HepG2 (cell line): ENCODE results near the gene CALN1. TPM values are rescaled to one million over a fixed set of nuclear protein-coding genes. Genes with fewer than 3 reads are reported as not detected.

ENCODE experiments used
- ATAC-seq: fragments of 200-7000 bp; cut with Tn5 transposase; 3 replicates; pipeline ENCODE4 v1.9.1; 2020; ENCODE audit warnings: mild to moderate bottlenecking, moderate library complexity
- BruUV-seq: library from RNA; stranded (reverse); fragments of 400-500 nt; replicated peaks from 2 replicates; lab custom pipeline; 2021; lab: Mats Ljungman, UMichigan
- CTCF ChIA-PET: fragments of 300-600 bp; formaldehyde crosslinking; extraction: SDS; loops from one replicate; lab custom pipeline; 2021; ENCODE audit warnings: low total read pairs, inconsistent platforms, low intra/inter-chr PET ratio; lab: Yijun Ruan, JAX
- POLR2A ChIA-PET: fragments of 350-600 bp; sonication (Branson Sonifier 250); formaldehyde crosslinking; loops from one replicate; lab custom pipeline; 2020; ENCODE audit warnings: antibody characterized with exemption, inconsistent platforms; lab: Yijun Ruan, JAX
- DNase-seq: peaks from one replicate; pipeline ENCODE4 v3.0.0-alpha.2; 2015; ENCODE audit warnings: low spot score
- FAIRE-seq: peaks from 3 replicates; lab custom pipeline; 2011; peaks lifted over from hg19 to GRCh38; lab: Jason Lieb, UNC
- H2AFZ ChIP-seq: one replicate; pipeline ENCODE4 v1.6.1; 2011; ENCODE audit warnings: low read length, inconsistent platforms
- H3K27ac ChIP-seq: fragments of 300-600 bp; 3 replicates; pipeline ENCODE4 v1.8.0; 2011; ENCODE audit warnings: mixed run types, mild to moderate bottlenecking, mixed read lengths, low read length, inconsistent platforms; ENCODE audit not compliant: insufficient read depth; ENCODE audit errors: extremely low read length
- H3K27me3 ChIP-seq, 2 experiments: fragments of 200-600 bp in 1 of 2; 2 replicates in 1 of 2; 3 replicates in 1 of 2; pipeline versions ENCODE4 v1.6.0 to v1.8.0; 2011; ENCODE audit warnings: low read length in 2 of 2, mild to moderate bottlenecking in 2 of 2, moderate library complexity in 2 of 2, inconsistent platforms in 1 of 2; ENCODE audit not compliant: insufficient read depth in 2 of 2, control insufficient read depth in 1 of 2
- H3K36me3 ChIP-seq, 2 experiments: fragments of 200-600 bp in 1 of 2; replicated peaks in 1 of 2; 2 replicates in 1 of 2; 3 replicates in 1 of 2; pipeline versions ENCODE4 v1.5.1 to v1.8.0; 2011; ENCODE audit warnings: low read length in 2 of 2, inconsistent platforms in 1 of 2; ENCODE audit not compliant: insufficient read depth in 2 of 2, control insufficient read depth in 1 of 2
- H3K4me1 ChIP-seq: 2 replicates; pipeline ENCODE4 v1.5.1; 2012; ENCODE audit warnings: low read length, inconsistent platforms; ENCODE audit not compliant: insufficient read depth
- H3K4me2 ChIP-seq: 2 replicates; pipeline ENCODE4 v1.6.0; 2011; ENCODE audit warnings: low read depth, low read length, inconsistent platforms
- H3K4me3 ChIP-seq, 3 experiments: fragments of 200-600 bp in 1 of 3; sonication (generic), shearing (Covaris generic) in 1 of 3; replicated peaks in 1 of 3; 2 replicates each; pipeline ENCODE4 v1.5.1; 2011 to 2016; ENCODE audit warnings: low read length in 3 of 3, inconsistent platforms in 2 of 3, low read depth in 2 of 3, mild to moderate bottlenecking in 2 of 3, control low read depth in 1 of 3, mixed read lengths in 1 of 3; ENCODE audit not compliant: insufficient read depth in 1 of 3
- H3K79me2 ChIP-seq: one replicate; pipeline ENCODE4 v1.6.1; 2011; ENCODE audit warnings: low read length, inconsistent platforms; ENCODE audit not compliant: insufficient read depth
- H3K9ac ChIP-seq: 2 replicates; pipeline ENCODE4 v1.6.0; 2011; ENCODE audit warnings: mild to moderate bottlenecking, low read depth, low read length, inconsistent platforms; ENCODE audit not compliant: insufficient read depth
- H3K9me3 ChIP-seq: 2 replicates; pipeline ENCODE4 v1.5.1; 2012; ENCODE audit warnings: mild to moderate bottlenecking, low read length
- H4K20me1 ChIP-seq: 2 replicates; pipeline ENCODE4 v1.6.0; 2011; ENCODE audit warnings: inconsistent platforms, mild to moderate bottlenecking, low read length, moderate library complexity; ENCODE audit not compliant: insufficient read depth
- CC2D1A ChIP-seq: sonication (generic); formaldehyde crosslinking; IDR thresholded peaks from 2 replicates; pipeline ENCODE4 v1.8.1; 2023; ENCODE audit warnings: mild to moderate bottlenecking, missing genetic modification reagents
- CEBPB ChIP-seq: IDR thresholded peaks from 2 replicates; pipeline ENCODE4 v1.6.1; 2011; ENCODE audit warnings: low read depth, low read length, improper control_type of control experiment, borderline replicate concordance
- FOXJ3 ChIP-seq: sonication (generic); formaldehyde crosslinking; IDR thresholded peaks from 2 replicates; pipeline ENCODE4 v1.4.0; 2020; ENCODE audit warnings: missing genetic modification reagents, mild to moderate bottlenecking, borderline replicate concordance
- SIN3A ChIP-seq: IDR thresholded peaks from 2 replicates; pipeline ENCODE4 v1.6.1; 2011; ENCODE audit warnings: low read depth, mild to moderate bottlenecking, control low read depth, low read length, borderline replicate concordance
- ZBTB7A ChIP-seq: sonication (generic); formaldehyde crosslinking; IDR thresholded peaks from 2 replicates; pipeline ENCODE4 v1.8.0; 2022; ENCODE audit warnings: mild to moderate bottlenecking, missing genetic modification reagents
- ZNF121 ChIP-seq: sonication (generic); formaldehyde crosslinking; IDR thresholded peaks from 2 replicates; pipeline ENCODE4 v1.5.0; 2020; ENCODE audit warnings: mild to moderate bottlenecking, missing genetic modification reagents
- WGBS: methylation state at CpG from one replicate; pipeline ENCODE4 v1.1.6; 2017; ENCODE audit warnings: low lambda C conversion rate; 5-methylcytosine and 5-hydroxymethylcytosine counted together
- in situ Hi-C: cut with HindIII; loops from 2 replicates; pipeline ENCODE4 v1.10.0; 2017; ENCODE audit warnings: low pct_unique_long_range_greater_than_20kb; ENCODE audit not compliant: extremely low pct_ligation_motif_present
- intact Hi-C: fragments of 100-400 bp; cut with micrococcal nuclease; formaldehyde crosslinking; loops from one replicate; pipeline ENCODE4 v1.10.0; 2022; ENCODE audit not compliant: unreplicated experiment
- polyA plus RNA-seq, 8 experiments: library from polyadenylated mRNA; depleted of rRNA in 3 of 8; stranded (reverse) in 7 of 8; unstranded in 1 of 8; fragments of >200 nt; fragmentation: Illumina TruSeq in 4 of 8; extraction: Trizol in 4 of 8; gene quantifications; 2 replicates each; pipeline versions ENCODE4 v1.2.1 to v1.2.3, GENCODE V29; 2011 to 2016; ENCODE audit warnings: low read depth in 4 of 8, missing spikeins in 1 of 8, mixed read lengths in 1 of 8; ENCODE audit not compliant: insufficient read depth in 1 of 8
- total RNA-seq, 5 experiments: library from RNA; depleted of rRNA; stranded (reverse); fragments of >200 nt; fragmentation: Illumina TruSeq; extraction: Trizol; gene quantifications; 2 replicates each; pipeline ENCODE4 v1.2.3, GENCODE V29; 2016; ENCODE audit warnings: low read depth in 1 of 5
- TF ChIP-seq, protein P1 (sequence below): sonication (generic); formaldehyde crosslinking; IDR thresholded peaks from 2 replicates; pipeline ENCODE4 v1.4.0; 2020; ENCODE audit warnings: mild to moderate bottlenecking, missing genetic modification reagents

CALN1 gene
- total and polyA plus RNA-seq, 2 of the 13 experiments (the other 11 are each of a cell fraction or from before 2014, with no cell fraction given) = not detected

DNA sequence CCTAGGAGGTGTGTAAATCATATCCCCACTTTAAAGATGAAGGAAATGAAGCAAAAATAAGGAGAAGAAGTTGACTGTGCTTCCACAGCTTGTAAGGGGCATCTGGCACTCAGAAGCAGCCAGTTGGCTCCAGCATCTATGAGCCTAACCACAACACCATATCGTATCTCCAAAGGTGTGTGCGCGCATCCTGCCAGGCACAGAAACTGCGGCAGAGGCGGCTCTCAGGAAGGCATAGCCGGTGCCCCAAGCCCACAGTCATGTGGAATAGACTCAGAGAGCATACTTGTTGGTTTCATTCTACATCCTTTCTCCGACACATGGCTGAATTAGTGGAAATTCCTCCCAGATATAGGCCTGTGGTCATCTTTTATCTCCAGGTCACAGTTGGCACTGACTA, 423.9 kb downstream of the CALN1 start (continued):
- TF ChIP-seq, protein P1, sequence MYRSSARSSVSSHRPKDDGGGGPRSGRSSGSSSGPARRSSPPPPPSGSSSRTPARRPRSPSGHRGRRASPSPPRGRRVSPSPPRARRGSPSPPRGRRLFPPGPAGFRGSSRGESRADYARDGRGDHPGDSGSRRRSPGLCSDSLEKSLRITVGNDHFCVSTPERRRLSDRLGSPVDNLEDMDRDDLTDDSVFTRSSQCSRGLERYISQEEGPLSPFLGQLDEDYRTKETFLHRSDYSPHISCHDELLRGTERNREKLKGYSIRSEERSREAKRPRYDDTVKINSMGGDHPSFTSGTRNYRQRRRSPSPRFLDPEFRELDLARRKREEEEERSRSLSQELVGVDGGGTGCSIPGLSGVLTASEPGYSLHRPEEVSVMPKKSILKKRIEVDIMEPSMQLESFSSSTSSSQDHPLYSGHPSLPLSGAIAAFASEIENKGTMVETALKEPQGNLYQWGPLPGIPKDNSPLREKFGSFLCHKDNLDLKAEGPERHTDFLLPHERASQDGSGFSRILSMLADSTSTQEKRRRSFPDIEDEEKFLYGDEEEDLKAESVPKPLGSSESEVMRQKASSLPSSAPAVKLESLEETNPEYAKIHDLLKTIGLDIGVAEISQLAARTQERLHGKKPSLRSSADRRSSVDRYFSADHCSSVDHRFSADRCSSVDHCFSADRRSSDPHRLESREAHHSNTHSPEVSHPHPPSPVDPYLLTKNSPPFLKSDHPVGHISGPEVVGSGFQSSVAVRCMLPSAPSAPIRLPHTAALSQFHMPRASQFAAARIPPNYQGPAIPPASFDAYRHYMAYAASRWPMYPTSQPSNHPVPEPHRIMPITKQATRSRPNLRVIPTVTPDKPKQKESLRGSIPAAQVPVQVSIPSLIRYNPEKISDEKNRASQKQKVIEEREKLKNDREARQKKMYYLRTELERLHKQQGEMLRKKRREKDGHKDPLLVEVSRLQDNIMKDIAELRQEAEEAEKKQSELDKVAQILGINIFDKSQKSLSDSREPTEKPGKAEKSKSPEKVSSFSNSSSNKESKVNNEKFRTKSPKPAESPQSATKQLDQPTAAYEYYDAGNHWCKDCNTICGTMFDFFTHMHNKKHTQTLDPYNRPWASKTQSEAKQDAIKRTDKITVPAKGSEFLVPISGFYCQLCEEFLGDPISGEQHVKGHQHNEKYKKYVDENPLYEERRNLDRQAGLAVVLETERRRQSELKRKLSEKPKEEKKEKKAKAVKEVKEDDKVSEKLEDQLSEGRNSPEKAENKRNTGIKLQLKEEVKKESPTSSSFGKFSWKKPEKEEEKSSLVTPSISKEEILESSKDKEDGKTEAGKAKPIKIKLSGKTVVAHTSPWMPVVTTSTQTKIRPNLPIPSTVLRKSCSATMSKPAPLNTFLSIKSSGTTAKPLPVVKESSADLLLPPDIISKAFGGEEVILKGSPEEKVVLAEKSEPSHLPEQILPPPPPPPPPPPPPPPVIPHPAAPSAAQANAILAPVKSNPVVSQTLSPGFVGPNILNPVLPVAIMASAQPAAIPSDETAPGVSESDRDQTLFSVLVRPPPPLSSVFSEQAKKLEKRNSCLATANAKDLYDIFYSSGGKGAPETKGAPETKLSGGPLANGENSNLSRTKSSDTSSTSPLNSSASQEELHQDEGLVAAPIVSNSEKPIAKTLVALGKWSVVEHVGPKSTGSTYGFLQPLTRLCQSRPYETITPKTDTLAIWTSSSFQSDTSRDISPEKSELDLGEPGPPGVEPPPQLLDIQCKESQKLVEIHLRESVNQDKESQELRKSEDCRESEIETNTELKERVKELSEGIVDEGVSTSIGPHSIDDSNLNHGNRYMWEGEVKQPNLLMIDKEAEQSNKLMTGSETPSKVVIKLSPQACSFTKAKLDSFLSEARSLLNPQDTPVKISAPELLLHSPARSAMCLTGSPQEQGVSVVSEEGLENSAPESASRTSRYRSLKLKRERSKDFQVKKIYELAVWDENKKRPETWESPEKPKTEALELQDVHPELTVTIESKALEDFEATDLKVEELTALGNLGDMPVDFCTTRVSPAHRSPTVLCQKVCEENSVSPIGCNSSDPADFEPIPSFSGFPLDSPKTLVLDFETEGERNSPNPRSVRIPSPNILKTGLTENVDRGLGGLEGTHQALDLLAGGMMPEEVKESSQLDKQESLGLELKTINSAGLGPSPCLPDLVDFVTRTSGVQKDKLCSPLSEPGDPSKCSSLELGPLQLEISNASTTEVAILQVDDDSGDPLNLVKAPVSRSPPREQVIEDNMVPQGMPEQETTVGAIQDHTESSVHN = no peak
- TF ChIP-seq FOXJ3 (CRISPR knock-in tag) = no peak
- TF ChIP-seq SIN3A = no peak

DNA sequence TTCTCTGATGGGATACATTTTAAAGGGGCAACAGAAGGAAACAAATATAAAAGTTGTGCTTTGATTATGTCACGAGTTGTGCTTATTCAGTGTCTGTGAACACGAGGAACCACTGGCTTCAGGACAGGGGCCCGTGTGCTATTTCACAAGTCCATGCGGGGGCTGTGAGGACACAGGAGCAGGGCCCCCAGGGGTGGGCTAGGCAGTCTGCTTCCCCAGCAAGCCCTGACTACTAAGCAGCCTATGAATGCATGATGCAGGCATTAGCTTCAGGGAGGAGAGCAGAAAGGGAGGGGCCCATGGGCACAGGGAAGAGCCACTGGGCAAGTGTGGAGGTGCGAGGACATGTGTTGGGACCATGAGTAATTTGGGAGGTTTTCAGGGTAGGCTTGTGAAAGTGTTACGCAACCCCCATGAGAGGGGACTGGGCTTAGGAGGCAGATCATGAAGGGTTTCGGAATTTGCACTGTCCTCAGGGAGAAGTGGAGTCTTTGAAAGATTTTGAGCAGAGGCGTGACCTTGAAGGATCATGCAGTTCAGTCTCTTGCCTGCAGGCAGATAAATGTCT, 424.9 kb downstream of the CALN1 start:
- no peak for FAIRE-seq
- Histone ChIP-seq H3K4me1 (no peaks in the 10 kb centered on the region), H3K4me2 (no peak overlapping the region), H4K20me1 (no peaks in the 10 kb centered on the region), H3K4me3 (no peak overlapping the region), H3K27me3 (peaks cover 0 to 4% of the 10 kb centered on the region in 2 experiments; a peak in 1 of 5 replicates), H3K27ac (no peak overlapping the region), H3K36me3 (no peaks in the 10 kb centered on the region), H2AFZ (no peak overlapping the region), H3K9ac (no peak overlapping the region), H3K9me3 (no peaks in the 10 kb centered on the region), H3K79me2 (no peaks in the 10 kb centered on the region)
- ATAC-seq = no peak
- DNase-seq = no peak
- ChIA-PET CTCF (no interaction called here), POLR2A (no interaction called here)
- 19% methylated on average over 8 of the region's 8 CpGs for WGBS
- intact Hi-C loops = no loop called here
- in situ Hi-C loops = no loop called here
- BruUV-seq = no TSS peak
- TF ChIP-seq ZBTB7A (CRISPR knock-in tag) (no peak), ZNF121 (no peak), CEBPB (peak; percentile 82), CC2D1A (no peak)
